Measurements from ENCODE around the gene NME4. TPM values are rescaled to one million over a fixed set of nuclear protein-coding genes. Genes with fewer than 3 reads are reported as not detected.
A peak's percentile ranks its signal among the peaks of the same experiment; 100 is the strongest.
"Not testable (repeated sequence)": the region's sequence is repeated elsewhere in the genome, so short reads cannot be mapped to it uniquely, and the experiment has no call there.

The NME4 gene
- total RNA-seq, 2 donors from 2014 or later = 68.7 to 91.2 TPM

DNA sequence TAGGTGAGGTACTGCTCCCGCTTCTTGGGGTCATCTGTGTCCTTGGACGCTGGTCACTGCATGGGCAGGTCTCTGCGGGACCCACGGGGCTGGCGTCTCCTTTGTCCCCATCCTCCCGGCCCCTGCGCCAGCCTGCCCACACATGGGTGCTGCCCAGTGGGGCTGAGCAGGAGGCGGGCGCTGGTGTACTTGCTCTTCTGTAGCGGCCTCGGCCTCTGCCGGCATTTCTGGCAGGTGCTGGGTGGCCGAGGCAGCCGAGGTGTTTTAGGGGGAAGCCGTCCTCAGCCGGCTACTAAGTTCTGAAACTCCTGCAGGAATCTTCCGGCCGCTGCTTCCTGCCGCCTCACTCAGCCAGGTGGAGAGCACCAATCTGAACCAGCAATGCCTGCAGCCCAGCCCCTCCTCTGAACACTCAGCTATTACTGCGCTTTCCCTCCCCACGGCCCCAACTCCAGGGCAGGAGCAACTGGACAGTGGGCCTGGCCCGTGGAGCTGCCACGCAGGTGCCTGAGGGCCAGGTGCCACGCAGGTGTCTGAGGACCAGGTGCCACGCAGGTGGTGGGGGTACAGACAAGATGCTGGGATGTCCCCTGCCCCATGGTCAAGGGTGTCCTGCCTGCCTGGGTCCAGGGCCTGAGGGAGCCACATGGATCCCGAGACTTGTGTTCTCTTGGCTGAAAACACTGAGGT is 14.7 kb downstream of the NME4 start:
- Histone ChIP-seq H3K36me3 (peaks cover 6% of the 10 kb centered on the region), H3K27me3 (replicated peaks; ENCODE audit: insufficient read depth) (no peaks in the 10 kb centered on the region), H3K4me3 (no peak overlapping the region), H3K4me1 (ENCODE audit: control insufficient read depth in 1 of 2, low read depth in 2 of 2) (no peaks in the 10 kb centered on the region), H3K9me3 (no peaks in the 10 kb centered on the region), H3K27ac (no peak overlapping the region)
- DNase-seq (ENCODE audit: low spot score) (no peak), ATAC-seq (ENCODE audit: insufficient number of reproducible peaks, low FRiP score, low read depth) (no peak)
- no peak for TF ChIP-seq CTCF (IDR thresholded peaks at IDR 0.05)

- Histone ChIP-seq H3K4me3 (no peak overlapping the region), H3K27ac (no peak overlapping the region), H3K9me3 (no peaks in the 10 kb centered on the region), H3K27me3 (replicated peaks; ENCODE audit: insufficient read depth) (no peaks in the 10 kb centered on the region), H3K4me1 (ENCODE audit: control insufficient read depth in 1 of 2, low read depth in 2 of 2) (no peaks in the 10 kb centered on the region), H3K36me3 (peaks cover 6% of the 10 kb centered on the region)
- ATAC-seq (ENCODE audit: insufficient number of reproducible peaks, low FRiP score, low read depth) (no peak), DNase-seq (ENCODE audit: low spot score) (no peak)
- TF ChIP-seq CTCF (IDR thresholded peaks at IDR 0.05) = no peak
These were observed 17.6 kb downstream of the NME4 start for GRCh38 chr16:414395-415169.

GRCh38 chr16:415170-415498 is 18.1 kb downstream of the NME4 start:
- not testable (repeated sequence) for H3K27ac ChIP-seq; H3K4me3 ChIP-seq; ATAC-seq (ENCODE audit: insufficient number of reproducible peaks, low FRiP score, low read depth); DNase-seq (ENCODE audit: low spot score); H3K27me3 ChIP-seq (replicated peaks; ENCODE audit: insufficient read depth); H3K9me3 ChIP-seq; H3K4me1 ChIP-seq (ENCODE audit: control insufficient read depth in 1 of 2, low read depth in 2 of 2); H3K36me3 ChIP-seq

DNA sequence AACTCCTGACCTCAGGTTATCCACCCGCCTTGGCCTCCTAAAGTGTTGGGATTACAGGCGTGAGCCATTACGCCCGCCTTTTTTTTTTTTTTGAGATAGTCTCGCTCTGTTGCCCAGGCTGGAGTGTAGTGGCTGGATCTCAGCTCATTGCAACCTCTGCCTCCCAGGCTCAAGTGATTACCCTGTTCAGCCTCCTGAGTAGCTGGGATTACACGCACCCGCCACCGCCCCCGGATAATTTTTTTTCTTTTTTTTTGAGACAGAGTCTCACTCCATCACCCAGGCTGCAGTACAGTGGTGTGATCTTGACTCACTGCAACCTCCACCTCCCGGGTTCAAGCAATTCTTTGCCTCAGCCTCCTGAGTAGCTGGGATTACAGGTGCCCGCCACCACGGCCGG is 25.2 kb downstream of the NME4 start:
- H3K27ac ChIP-seq; H3K4me3 ChIP-seq; H3K36me3 ChIP-seq; DNase-seq (ENCODE audit: low spot score); ATAC-seq (ENCODE audit: insufficient number of reproducible peaks, low FRiP score, low read depth); H3K9me3 ChIP-seq; H3K27me3 ChIP-seq (replicated peaks; ENCODE audit: insufficient read depth): not testable (repeated sequence)
- peaks cover 4 to 24% of the 10 kb centered on the region in 2 donors for H3K4me1 ChIP-seq (ENCODE audit: control insufficient read depth in 1 of 2, low read depth in 2 of 2)

- Histone ChIP-seq H3K27me3 (replicated peaks; ENCODE audit: insufficient read depth) (no peaks in the 10 kb centered on the region), H3K36me3 (no peaks in the 10 kb centered on the region), H3K4me1 (ENCODE audit: control insufficient read depth in 1 of 2, low read depth in 2 of 2) (peaks cover 14 to 42% of the 10 kb centered on the region in 2 donors), H3K27ac (peak overlapping the region; percentile 96), H3K4me3 (peak overlapping the region; percentile 82), H3K9me3 (no peaks in the 10 kb centered on the region)
- ATAC-seq (ENCODE audit: insufficient number of reproducible peaks, low FRiP score, low read depth) = peak; percentile 80
- no peak for TF ChIP-seq CTCF (IDR thresholded peaks at IDR 0.05)
- peak; percentile 83 for DNase-seq (ENCODE audit: low spot score)
These were observed 27.1 kb downstream of the NME4 start for GRCh38 chr16:424033-424622.

DNA sequence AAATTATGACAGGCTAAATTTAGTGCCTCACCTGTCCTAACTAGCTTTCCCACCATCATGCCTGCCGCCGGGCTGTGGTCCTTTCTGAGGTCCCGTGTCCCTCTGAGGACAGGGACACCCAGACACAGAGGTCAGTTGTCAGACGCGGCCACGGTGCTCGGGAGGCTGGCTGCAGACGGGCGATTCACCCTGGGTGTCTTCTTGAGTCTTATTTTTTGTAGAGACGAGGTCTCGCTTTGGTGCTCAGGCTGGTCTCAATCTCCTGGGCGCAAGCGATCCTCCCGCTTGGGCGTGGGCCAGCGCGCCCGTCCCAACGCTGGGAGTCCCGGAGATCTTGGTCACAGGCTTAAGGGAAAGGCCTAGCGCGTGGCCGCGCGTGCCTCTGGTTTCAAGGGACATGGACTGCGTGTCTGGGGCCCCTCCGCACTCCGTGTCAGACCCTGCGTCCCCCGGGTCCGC is 27.7 kb downstream of the NME4 start:
- no peak for TF ChIP-seq CTCF (IDR thresholded peaks at IDR 0.05)
- Histone ChIP-seq H3K9me3 (no peaks in the 10 kb centered on the region), H3K4me3 (peak overlapping the region; percentile 82), H3K27ac (peak overlapping the region; percentile 96), H3K4me1 (ENCODE audit: control insufficient read depth in 1 of 2, low read depth in 2 of 2) (peaks cover 14 to 43% of the 10 kb centered on the region in 2 donors), H3K36me3 (no peaks in the 10 kb centered on the region), H3K27me3 (replicated peaks; ENCODE audit: insufficient read depth) (no peaks in the 10 kb centered on the region)
- no peak for ATAC-seq (ENCODE audit: insufficient number of reproducible peaks, low FRiP score, low read depth)
- no peak for DNase-seq (ENCODE audit: low spot score)

Measured in thoracic aorta (tissue), 2 donors.